ENCODE results near the gene POP4. TPM values are rescaled to one million over a fixed set of nuclear protein-coding genes. Genes with fewer than 3 reads are reported as not detected.

The POP4 gene
- total RNA-seq, 1 donor from 2014 or later, result 48.4 TPM

- H3K4me3 Mint-ChIP-seq, result no peak overlapping the region
- peaks cover 59% of the 10 kb centered on the region for H3K27me3 Mint-ChIP-seq
- H3K27ac Mint-ChIP-seq, result no peak overlapping the region
- no peaks in the 10 kb centered on the region for H3K9me3 Mint-ChIP-seq
- H3K36me3 Mint-ChIP-seq, result no peaks in the 10 kb centered on the region
- no peak for TF ChIP-seq CTCF (conservative IDR thresholded peaks at IDR 0.05)
- H3K4me1 Mint-ChIP-seq (ENCODE audit: unreplicated experiment), result peaks cover 5% of the 10 kb centered on the region
- no peak for DNase-seq (ENCODE audit: extremely low spot score, unreplicated experiment)
Measured at GRCh38 chr19:29596080-29596727, 9.9 kb upstream of the POP4 start.

GRCh38 chr19:29596885-29597525, 9.1 kb upstream of the POP4 start:
- H3K9me3 Mint-ChIP-seq, result no peaks in the 10 kb centered on the region
- peaks cover 51% of the 10 kb centered on the region for H3K27me3 Mint-ChIP-seq
- DNase-seq (ENCODE audit: extremely low spot score, unreplicated experiment), result no peak
- H3K27ac Mint-ChIP-seq, result no peak overlapping the region
- H3K4me1 Mint-ChIP-seq (ENCODE audit: unreplicated experiment), result peaks cover 5% of the 10 kb centered on the region
- no peaks in the 10 kb centered on the region for H3K36me3 Mint-ChIP-seq
- no peak overlapping the region for H3K4me3 Mint-ChIP-seq
- TF ChIP-seq CTCF (conservative IDR thresholded peaks at IDR 0.05), result peak; percentile 67

DNA sequence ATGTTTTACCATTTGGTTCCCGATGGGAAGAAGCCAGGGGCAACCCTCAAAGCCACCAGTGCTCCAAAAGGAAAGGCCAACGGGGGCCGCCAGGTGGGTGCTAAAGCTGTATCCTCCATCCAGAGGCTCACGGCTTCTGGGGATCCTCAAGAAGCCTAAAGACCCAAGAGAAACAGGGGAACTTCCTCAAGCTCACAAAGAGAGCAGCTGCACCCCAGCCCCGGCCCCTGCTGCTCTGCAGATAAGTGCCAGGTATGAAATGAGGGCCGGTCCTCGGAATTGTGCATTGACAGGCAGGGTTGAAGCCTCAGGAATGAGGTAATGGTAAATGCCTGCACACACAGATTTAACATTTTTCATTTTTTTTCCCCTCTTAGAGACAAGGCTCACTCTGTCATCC, 8.0 kb upstream of the POP4 start:
- H3K9me3 Mint-ChIP-seq, result no peaks in the 10 kb centered on the region
- peaks cover 41% of the 10 kb centered on the region for H3K27me3 Mint-ChIP-seq

DNA sequence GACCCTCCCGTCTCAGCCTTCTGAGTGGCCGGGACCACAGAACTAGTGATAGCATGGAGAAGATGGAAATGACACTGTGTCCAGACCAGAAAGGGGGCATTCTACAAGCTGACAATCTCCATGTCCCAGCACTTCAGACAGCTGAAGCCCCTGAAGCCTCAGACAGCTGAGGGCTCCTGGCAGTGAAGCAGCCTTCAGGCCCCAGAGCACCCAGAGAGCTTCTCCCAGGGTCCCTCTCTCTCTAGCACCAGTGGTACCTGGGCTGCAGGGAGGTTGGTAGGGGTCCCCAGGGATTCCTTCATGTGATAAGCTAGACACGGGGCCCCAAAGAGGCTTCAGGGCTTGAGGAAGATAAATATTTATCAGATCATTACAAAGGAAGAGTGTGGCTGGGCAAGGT, 7.6 kb upstream of the POP4 start:
- H3K27ac Mint-ChIP-seq, result no peak overlapping the region
- H3K27me3 Mint-ChIP-seq, result peaks cover 38% of the 10 kb centered on the region
- peaks cover 5% of the 10 kb centered on the region for H3K4me1 Mint-ChIP-seq (ENCODE audit: unreplicated experiment)

More for the DNA sequence above, 8.0 kb upstream of the POP4 start:
- no peak overlapping the region for H3K27ac Mint-ChIP-seq
- no peaks in the 10 kb centered on the region for H3K36me3 Mint-ChIP-seq
- H3K4me3 Mint-ChIP-seq, result no peak overlapping the region
- no peak for DNase-seq (ENCODE audit: extremely low spot score, unreplicated experiment)
- no peak for TF ChIP-seq CTCF (conservative IDR thresholded peaks at IDR 0.05)
- peaks cover 5% of the 10 kb centered on the region for H3K4me1 Mint-ChIP-seq (ENCODE audit: unreplicated experiment)

DNA sequence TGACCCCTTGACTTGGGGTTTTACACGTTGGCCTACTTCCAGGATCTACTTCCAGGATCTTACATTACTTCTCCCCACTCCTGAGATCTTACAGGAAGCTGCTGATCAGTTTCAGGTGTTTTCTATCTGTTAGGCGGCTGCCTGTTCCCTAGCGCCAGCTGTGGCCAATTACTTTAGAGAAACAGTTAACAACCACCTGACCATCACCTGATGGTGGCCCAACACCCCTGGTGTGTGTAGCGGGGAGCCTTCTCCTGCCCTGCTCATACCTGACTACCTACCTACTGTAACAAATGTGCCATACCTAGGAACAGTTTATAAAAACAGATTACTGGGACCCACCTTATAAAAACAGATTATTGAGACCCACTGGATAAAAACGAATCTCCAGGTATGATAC, 2.8 kb upstream of the POP4 start:
- DNase-seq (ENCODE audit: extremely low spot score, unreplicated experiment), result no peak
- Mint-ChIP-seq H3K4me1 (ENCODE audit: unreplicated experiment) (peaks cover 11% of the 10 kb centered on the region), H3K36me3 (no peaks in the 10 kb centered on the region), H3K27ac (no peak overlapping the region), H3K4me3 (peak overlapping the region; percentile 48), H3K27me3 (peaks cover 9% of the 10 kb centered on the region), H3K9me3 (no peaks in the 10 kb centered on the region)
- TF ChIP-seq CTCF (conservative IDR thresholded peaks at IDR 0.05), result no peak

More for the DNA sequence above, 7.6 kb upstream of the POP4 start:
- Mint-ChIP-seq H3K9me3 (no peaks in the 10 kb centered on the region), H3K4me3 (no peak overlapping the region), H3K36me3 (no peaks in the 10 kb centered on the region)
- no peak for TF ChIP-seq CTCF (conservative IDR thresholded peaks at IDR 0.05)
- no peak for DNase-seq (ENCODE audit: extremely low spot score, unreplicated experiment)

All from type B pancreatic cell (in vitro differentiated cells).